ENCODE measurements around the gene CORT.
"Not testable (repeated sequence)": the region's sequence is repeated elsewhere in the genome, so short reads cannot be mapped to it uniquely, and the experiment has no call there.

CORT gene

DNA sequence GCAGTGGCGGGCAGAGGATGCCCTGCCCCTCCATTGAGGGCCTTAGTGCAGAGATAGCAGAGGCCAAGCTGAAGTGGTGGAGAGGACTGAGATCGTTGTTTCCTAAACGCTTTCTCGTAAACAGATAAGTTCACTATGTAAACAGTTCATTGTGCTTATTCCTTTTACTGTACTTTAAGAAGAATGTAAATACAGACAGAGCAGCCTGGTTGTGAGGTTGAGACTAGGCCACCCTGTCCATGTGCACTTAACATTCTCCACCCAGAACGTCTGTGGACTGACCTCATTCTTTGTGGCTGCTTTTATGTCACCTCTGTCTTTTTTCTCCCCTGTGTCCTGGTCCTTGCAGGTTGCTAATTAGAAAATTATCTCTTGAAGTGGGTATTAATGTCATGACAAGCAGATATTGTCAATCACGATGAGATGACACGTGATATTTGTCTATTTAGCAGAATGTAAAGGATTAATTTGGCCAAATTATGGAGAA lies 11.1 kb upstream of the CORT start:
- no peak for DNase-seq (ENCODE audit: low read depth in 2 of 2)

DNA sequence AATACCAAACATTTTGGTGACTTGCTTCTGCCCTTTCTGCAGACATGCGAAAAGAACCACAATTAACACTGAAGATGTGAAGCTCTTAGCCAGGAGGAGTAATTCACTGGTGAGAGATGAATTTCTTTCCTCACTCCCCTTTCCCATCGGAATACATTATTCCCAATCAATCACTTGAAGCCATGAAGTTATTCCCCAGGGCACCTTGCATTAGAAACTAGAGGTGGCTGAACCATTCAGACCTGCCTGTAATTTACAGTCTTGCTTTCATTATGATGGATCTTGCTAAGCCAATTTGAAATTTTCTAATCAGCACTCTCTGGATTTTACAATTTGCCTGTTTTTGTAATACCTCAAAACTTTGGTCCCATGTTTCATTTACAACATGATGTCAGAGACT lies 9.5 kb upstream of the CORT start:
- DNase-seq (ENCODE audit: low read depth in 2 of 2) = no peak

DNA sequence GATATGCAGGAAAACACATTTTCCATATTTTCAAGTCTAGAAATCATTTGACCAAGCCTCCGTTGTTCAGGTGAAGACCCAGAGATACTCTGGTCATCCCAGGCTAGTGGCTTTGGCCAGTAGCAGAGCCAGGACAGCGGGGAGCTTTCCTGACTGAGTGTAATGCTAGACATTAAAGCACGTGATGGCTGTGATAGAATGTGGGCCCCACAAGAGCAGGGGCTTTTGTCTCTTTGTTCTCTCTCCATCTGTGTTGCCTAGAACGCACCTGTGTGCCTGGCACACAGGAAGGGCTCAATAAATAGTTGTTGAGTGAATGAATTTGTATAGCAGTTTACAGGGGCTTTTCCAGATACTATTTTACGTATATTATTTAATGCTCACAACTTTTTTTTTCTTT lies 9.0 kb upstream of the CORT start:
- DNase-seq (ENCODE audit: low read depth in 2 of 2) = no peak

DNA sequence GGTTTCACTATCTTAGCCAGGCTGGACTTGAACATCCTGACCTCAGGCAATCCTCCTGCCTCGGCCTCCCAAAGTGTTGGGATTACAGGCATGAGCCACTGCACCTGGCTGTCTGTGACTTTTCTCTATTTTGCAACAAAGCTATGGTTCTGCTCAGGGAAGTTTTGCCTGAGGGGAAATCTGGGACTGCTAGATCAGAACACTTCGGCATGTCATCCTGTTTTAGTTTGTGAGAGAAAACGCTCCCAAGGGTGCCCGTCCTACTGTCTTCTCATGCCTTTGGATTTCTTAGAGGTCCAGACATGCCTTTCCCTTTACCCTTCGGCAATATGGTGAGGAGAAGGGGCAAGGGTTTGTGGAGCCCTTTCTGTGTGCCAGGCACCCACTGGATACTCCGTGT lies 5.6 kb upstream of the CORT start:
- DNase-seq (ENCODE audit: low read depth in 2 of 2) = no peak

DNA sequence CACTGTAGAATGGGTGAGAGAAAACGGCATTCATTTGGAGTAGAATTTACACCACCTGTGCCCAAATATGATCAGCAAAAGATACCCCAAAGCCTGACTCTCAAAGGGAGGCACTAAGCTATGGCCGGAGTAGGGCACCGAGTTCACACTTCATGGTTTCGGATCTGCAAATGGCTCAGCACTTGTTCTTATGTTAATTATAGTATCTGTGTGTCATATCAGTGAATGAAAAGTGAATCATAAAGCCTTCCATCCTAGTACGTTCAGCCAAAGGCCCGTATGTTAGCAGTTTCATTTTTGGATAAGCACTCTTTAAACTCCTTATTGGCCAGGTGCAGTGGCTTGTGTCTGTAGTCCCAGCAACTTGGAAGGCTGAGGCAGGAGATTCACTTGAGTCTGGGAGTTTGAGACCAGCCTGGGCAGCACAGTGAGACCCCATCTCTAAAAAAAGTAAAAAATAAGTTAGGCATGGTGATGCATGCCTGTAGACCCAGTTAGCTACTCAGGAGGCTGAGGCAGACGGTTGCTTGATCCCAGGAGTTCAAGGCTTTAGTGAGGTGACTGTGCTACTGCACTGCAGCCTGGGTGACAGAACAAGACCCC lies 4.9 kb upstream of the CORT start:
- DNase-seq (ENCODE audit: low read depth in 2 of 2) = no peak

DNA sequence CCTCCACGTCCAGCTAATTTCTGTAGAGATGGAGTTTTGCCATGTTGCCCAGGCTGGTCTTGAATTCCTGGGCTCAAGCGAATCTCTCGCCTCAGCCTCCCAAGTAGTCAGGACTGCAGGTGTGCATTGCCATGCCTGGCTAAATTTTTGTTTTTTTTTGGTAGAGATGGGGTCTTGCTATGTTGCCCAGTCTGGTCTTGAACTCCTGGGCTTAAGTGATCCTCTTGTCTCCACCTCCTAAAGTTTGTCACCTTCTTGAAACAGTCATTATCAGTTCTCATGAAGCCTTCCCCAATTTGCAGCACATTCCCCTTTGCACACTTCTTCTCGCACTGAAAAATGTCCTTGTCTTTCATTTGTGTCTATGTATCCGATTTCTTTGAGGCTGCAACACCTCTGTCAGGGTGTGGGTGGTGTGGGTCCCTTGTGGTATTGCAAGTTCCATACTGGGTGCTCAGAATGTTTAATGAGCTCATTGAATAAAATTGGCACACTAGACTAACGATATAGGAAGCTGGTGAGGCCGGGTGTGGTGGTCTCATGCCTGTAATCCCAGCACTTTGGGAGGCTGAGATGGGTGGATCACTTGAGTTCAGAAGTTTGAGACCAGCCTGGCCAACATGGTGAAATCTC lies 2.9 kb upstream of the CORT start:
- DNase-seq (ENCODE audit: low read depth in 2 of 2) = no peak

DNA sequence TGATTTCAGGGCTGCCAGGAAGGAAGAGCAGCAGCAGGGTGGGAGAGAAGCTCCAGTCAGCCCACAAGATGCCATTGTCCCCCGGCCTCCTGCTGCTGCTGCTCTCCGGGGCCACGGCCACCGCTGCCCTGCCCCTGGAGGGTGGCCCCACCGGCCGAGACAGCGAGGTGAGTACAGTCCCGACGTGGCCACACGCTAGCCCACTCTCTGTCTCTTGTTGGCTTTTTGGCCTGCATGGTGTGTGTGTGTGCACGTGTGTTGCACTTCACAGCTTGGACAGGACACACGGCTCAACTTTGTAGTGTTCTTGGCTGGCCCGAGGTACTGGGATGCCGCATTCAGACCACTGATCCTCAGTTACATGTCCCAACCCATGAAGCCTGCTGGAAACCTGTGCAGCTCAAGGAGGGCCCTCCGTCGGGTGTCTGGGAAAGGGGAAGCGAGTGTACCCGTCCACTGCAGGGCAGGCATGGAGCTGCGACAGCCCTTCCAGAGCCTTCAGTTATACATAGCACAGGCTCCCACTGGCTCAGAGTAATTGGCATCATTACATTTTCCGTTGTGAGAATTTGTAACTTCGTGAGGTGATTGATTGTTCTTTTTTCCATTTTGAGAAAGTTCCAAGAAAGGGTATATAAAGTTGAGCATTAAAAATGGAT lies 454 bp downstream of the CORT start:
- no peak for DNase-seq (ENCODE audit: low read depth in 2 of 2)

DNA sequence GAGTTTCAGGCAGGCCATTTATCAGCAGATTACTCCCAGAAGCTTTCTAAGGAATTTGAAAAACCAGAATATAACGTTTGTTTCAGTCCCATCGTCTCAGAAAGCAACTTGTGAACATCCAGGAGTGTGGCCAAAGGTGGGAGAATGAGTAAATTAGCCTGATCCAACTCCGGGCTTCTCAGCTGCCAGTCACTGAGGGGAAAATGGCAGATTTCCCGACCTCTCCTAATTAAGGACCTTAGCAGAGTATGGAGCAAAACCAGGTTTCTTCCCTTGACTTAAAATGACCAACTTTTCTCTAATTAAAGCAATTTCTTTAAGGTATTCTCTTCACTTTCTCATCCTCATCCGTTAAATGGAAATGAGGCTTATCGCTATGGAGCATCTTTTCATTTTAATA lies 1.0 kb downstream of the CORT start:
- DNase-seq (ENCODE audit: low read depth in 2 of 2) = no peak

DNA sequence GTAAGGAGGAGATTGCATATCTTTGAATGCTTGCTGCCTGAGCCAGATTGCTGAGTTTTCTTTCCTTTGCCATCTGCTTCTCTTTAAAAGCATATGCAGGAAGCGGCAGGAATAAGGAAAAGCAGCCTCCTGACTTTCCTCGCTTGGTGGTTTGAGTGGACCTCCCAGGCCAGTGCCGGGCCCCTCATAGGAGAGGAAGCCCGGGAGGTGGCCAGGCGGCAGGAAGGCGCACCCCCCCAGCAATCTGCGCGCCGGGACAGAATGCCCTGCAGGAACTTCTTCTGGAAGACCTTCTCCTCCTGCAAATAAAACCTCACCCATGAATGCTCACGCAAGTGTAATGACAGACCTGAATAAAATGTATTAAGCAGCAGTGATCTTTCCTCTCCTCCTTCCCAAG lies 1.5 kb downstream of the CORT start:
- DNase-seq (ENCODE audit: low read depth in 2 of 2) = no peak

DNA sequence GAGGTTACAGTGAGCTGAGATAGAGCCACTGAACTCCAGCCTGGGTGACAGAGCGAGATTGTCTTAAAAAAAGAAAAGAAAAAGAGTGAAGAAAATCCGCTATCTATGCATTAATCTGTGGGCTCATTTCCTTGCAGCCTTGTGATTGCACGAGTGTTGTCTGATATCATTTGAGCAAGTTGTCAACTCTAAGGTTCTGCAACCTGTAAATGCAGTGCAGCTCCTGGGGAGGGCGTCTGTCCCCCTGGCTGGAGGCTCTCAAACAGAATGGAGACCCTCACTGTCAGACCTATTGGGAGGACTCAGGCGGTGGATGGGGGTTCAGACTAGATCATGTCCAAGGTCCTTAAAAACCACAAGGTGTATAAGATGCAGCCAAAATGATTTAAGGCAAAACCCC lies 6.2 kb downstream of the CORT start:
- no peak for DNase-seq (ENCODE audit: low read depth in 2 of 2)

DNA sequence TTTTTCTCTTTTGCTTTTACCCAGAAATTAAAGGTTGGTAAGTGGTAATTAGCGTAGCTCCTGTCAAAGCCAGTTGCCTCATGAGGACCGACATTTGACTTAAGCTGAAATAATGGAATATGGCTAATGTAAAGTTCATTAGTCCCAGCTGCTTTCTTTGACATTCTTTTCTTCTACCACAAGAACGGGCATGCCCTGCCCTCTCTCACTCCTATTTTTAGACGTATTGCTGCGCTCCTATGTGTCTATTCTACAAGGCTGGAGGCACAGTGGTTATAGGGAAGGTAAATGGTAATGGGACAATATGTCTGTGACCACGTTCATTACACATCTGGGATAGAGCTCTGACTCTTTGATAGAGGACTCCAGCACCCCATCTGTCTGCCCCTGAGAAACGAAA lies 6.8 kb downstream of the CORT start:
- no peak for DNase-seq (ENCODE audit: low read depth in 2 of 2)

DNA sequence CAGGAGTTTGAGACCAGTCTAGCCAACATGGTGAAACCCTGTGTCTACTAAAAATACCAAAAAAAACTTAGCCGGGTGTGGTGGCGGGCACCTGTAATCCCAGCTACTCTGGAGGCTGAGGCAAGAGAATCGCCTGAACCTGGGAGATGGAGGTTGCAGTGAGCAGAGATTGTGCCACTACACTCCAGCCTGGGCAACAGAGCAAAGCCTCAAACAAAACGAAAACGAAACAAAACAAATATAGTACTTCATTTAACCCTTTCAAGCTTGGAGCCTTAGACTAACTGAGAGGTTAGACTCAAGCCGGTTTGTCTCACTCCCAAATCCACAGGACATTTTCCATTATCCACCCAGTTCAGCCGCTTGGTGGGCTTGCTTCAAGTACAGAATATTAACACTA lies 7.6 kb downstream of the CORT start:
- DNase-seq (ENCODE audit: low read depth in 2 of 2) = not testable (repeated sequence)

DNA sequence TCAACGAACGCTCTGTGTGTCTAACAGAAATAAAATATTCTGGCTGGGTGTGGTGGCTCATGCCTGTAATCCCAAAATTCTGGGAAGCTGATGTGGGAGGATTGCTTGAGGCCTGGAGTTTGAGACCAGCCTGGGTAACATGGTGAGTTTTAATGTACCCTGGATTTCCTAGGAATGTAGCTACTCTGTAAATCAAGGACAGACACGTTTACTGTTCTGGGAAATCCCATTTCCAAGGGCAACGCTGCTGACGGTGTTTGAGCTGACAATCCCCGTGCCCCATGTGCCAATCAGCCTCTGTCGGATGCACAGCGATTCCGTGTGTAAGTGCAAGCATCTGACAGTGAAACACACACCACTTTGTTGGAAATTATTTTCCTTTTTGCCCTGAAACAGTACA lies 8.0 kb downstream of the CORT start:
- DNase-seq (ENCODE audit: low read depth in 2 of 2) = no peak

DNA sequence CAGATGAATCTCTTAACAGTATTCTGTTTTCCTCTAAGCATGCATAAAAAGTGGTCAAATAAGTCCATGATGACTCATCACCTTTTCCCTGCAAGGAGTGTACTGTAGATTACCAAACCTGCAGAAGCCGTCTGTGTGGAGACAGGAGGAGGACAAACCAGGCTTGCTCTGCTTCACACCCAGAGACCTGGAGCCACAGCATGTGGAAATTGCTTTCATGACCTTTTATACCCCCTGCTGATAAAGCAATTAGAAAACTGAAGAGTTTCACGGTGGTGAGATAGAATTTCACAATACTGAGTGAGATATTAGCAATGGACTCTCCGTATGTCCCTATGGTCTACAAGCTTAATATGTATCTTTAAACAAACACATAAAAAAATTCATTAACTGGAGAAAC lies 9.4 kb downstream of the CORT start:
- no peak for DNase-seq (ENCODE audit: low read depth in 2 of 2)

DNA sequence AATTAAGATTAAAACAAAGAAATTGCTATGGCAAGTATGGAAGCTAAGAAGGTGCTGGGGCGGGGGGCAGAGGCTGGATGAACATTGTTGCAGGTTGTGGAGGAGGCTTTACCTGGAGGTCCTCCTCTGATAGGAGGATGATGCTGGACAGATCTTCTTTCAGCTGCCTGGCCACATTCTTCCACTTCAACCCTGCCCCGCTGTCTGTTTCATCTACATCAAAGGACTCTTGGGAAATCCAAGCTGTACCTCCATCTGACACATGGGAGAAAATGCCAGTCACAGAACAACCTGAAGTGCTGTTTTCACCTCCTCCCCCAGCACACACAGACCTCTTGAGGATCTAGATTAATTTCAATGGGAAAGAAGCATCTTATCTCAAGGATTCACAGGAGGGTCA lies 17.2 kb downstream of the CORT start:
- DNase-seq (ENCODE audit: low read depth in 2 of 2) = no peak

DNA sequence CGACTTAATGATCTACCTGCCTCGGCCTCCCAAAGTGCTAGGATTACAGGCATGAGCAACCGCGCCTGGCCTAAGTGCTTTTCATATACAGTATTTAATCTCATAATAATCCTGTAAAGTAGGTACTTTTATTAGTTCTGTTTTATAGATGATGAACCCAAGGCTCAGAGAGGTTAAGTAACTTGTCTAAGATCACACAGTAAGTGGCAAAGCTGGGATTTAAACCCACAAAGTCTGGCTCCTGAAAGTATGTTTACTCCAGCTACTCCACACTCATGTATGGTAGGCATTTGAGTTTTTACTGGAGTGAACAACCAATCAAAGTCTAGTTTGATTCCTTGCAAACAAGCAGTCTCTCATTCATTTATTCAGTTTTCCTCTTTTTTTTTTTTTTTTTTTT lies 20.2 kb downstream of the CORT start:
- DNase-seq (ENCODE audit: low read depth in 2 of 2) = no peak

DNA sequence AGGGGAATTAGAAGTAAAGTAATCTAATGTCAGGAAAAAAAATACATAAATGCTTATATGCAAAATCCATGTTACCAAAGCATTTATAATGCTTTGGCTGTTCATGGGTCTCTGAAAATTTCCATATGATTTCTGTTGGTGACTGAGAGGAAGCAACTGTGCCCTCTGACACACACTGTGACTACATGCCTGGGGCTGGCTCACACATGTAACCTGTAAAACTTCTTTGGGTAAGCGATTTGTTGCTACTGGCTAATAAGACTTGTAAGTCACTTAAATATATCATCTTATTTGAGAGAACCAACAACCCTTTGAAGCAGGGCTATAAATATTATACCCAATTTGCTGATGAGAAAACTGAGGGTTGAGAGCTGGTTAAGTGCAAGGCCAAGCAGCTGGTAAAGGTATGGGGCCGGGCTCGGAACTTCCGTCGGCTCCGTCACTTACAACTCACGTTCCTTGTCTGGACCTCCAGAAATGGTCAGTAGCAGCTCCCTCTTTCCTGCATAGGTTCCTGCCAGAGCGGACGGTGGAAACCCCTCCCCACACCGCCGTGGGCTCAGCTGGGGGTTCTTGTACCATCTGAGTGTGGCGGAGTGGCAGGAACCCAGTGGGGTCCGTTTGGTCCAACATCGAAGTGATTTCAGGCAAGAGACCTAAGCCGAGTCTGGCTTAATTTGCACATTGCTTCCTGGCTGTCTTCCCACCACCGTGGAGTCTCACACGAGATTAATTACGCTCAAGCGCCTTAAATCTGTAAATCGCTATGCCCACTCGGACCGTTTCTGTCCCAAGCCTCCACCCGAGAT lies 21.8 kb downstream of the CORT start:
- no peak for DNase-seq (ENCODE audit: low read depth in 2 of 2)

DNA sequence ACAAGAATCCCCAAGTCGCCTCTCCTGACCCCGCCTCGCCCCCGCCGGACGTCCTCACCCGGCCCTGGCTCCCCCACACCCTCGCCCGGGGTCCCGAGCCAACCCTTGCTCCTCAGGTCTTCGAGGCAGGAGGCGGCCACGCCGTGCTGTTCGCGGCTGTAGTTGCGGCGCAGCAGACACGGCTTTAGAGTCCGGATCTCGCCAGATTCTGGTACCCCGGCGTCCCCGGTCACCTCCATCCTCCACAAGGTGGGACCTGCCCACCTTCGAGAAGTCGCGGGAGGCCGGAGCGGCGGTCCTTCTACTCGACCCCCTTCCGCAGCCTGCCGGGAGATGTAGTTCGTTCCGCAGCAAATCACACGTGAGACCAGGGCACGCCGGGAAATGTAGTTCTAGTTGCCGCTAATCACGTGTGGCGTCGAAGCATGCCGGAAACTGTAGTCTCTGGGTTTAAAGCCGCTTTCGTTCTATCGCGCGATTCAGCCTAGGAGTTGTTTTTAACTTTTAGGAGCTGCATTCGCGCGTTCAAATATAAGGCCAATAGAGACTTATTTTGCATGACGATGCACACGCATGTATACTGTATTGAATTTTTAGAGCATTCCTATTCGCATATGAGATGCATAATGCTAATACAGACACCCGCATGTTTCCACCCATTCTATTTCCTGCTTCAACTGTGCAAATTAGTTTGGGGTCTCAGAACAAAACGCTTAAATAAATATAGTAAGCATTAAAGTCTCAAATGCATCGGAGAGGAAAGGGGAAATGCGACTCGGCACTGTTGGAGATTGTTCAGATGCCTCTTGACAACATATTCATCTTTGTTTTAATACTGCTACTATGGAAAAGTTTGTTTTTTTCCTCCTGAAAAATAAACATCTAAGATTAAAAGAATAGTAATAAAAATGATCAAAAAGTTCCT lies 22.7 kb downstream of the CORT start, which contains the start of gene DFFA:
TSS of gene DFFA (minus strand) at position 310 of the 925 bp plus-strand sequence. CDS start at position 239, 71 bp downstream.
- peak; percentile 87 to 88 for DNase-seq (ENCODE audit: low read depth in 2 of 2)

DNA sequence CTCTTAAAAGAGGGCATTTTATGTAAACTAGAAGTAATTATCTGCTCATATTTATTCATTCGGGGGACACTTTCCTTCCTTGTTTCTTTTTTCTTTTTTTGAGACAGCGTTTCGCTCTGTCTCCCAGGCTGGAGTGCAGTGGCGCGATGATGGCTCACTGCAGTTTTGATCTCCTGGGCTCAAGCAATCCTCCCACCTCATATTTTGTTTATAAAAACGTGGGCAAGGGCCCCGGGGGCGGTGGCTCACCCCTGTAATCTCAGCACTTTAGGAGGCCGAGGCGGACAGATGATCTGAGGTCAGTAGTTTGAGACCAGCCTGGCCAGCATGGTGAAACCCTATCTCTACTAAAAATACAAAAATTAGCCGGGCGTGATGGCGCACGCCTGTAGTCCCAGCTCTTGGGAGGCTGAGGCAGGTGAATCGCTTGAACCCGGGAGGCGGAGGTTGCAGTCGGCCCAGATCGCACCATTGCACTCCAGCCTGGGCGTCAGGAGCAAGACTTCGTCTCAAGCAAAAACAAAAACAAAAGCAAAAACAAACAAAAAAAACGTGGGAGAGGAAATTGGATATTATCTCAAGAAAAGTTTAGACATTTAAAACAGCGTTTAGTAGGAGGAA lies 23.4 kb downstream of the CORT start:
- DNase-seq (ENCODE audit: low read depth in 2 of 2) = no peak

DNA sequence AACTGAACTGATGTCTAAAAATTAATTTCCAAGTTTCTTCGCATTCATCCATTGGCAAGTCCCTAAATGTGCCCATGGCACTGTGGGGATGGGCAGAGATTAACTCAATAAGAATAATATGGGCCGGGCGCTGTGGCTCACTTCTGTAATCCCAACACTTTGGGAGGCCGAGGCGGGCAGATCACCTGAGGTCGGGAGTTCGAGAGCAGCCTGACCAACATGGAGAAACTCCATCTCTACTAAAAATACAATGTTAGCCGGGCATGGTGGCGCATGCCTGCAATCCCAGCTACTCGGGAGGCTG lies 24.4 kb downstream of the CORT start:
- not testable (repeated sequence) for DNase-seq (ENCODE audit: low read depth in 2 of 2)

Measured in stimulated activated CD8-positive, alpha-beta memory T cell treated with anti-CD3 and anti-CD28 coated beads, Interleukin-7, amount 100 ng/mL, for 4 hours (primary cell).